ENCODE results near the gene ECHDC1.

Gene ECHDC1

GRCh38 chr6:127338936-127339335 lies 4.5 kb downstream of the ECHDC1 start:
- no peak for TF ChIP-seq CTCF (IDR thresholded peaks at IDR 0.05)

- TF ChIP-seq CTCF (IDR thresholded peaks at IDR 0.05): no peak
These were observed 10.9 kb downstream of the ECHDC1 start for GRCh38 chr6:127332383-127332961.

DNA sequence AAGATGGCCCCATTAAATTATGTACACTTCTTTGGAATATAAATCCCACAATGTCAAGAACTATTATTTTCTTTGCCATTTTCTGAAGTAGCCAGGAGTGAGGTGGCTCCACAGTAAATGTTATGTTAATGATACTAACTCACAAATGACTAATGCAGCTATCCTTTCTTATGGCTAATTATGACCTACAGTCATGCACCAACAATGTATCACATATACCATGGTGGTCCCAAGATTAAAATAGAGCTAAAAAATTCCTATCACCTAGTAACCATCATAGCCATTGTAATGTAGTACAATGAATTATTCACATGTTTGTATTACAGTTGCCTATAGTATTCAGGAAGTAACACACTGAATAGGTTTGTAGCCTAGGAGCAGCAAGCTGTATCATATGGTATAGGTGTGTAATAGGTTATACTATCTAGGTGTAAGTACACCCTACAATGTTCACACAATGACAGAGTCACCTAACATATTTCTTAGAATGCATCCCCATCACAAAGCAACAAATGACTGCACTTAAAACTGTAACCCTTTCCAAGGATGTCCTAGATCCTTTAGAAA lies 15.3 kb downstream of the ECHDC1 start:
- TF ChIP-seq CTCF (IDR thresholded peaks at IDR 0.05): no peak

DNA sequence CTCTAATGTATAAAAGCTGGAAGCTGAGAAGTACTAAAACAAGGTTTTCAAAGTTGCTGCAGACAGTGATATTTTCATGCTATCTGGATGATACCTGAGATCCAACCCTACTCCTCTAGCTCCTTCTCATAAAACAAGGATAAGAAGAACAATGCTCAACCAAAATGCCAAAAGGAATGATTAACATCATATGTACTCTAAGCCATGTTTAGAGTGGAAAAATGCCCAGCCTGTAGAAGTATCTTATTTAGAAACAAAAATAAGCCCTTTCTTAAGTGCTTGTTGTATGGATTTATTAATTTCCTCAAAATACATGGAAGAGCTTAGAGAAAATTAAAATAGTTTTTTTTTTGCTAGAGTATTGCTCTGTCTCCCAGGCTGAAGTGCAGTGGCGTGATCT lies 23.7 kb downstream of the ECHDC1 start:
- TF ChIP-seq CTCF (IDR thresholded peaks at IDR 0.05): no peak

DNA sequence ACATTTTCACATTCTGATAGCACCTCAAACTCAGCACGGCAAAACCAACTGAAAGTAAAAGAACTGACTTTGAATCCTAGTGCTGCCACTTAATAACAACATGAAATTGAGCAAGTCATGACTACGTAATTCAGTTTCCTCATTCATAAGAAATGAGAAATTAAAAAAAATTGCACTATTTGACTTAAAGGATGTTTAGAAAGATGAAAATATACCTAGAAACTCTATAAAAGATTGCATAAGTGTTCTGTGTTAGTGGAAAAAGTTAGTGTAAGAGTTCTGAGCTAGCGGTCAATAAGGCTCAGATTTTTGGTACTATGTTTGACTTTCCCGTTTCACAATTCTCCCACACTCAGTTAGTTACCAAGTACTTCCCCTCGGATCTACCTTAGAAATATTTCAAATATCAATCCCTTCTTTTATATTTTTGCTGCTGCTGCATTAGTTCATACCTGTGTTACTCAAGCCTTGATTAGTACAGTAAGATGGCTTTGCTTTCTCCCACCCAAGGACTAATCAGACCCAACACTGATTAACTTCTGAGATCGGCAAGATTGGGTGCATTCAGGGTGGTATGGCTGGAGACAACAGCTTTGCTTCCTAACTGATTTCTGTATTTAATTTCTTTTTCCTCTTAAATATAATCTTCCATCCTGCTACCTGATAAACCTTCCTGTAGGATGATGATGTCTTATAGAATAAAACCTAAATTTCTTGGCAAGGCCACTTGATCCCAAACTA lies 25.9 kb downstream of the ECHDC1 start:
- TF ChIP-seq CTCF (IDR thresholded peaks at IDR 0.05): no peak

- TF ChIP-seq CTCF (IDR thresholded peaks at IDR 0.05): no peak
These were observed 37.7 kb downstream of the ECHDC1 start for GRCh38 chr6:127305741-127306140.

GRCh38 chr6:127303917-127304316 lies 39.5 kb downstream of the ECHDC1 start:
- no peak for TF ChIP-seq CTCF (IDR thresholded peaks at IDR 0.05)

All from LNCAP (cell line).